ENCODE data around the gene NCKAP1.

DNA sequence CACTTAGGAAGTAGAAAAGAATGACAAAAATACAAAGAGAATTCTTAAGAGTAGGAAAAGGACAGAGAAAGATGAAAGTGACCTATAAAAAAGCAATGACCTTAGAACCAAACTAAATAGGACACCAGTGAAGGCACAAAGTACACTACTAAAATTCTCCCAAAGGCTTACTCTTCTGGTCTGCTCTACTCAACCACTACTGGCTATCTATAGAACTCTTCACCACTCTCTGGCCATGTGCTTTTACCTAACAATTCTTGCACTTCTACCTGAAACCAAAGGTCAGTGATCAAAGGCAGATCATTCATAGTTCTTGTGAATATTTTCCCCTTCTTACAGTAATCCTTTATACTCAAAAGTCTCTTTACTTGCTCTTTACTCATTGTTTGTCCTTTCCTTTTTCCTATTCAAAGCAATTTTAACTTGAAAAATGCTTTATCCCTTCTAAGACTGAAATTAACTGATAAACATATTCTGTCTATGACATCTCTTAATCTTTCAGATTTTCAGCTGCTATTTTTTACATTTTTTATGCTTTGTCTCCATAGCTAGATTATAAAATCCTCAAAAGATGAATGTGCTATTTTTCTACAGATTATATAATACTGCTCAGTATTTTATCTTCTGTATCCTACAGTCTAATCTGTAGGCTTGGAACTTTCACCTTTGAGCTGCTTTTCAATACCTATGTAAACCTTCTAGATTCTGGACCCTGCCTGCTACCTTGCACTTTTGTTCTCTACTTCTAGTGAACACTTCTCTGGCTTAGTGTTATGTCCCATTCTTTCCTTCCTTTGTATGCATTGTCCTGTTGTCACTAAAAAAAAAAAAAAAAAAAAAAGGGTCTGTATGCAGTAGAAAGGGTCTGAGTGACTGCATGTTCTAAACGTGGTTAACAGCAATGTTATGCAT, 64.6 kb downstream of the NCKAP1 start:
- TF ChIP-seq, protein P1, sequence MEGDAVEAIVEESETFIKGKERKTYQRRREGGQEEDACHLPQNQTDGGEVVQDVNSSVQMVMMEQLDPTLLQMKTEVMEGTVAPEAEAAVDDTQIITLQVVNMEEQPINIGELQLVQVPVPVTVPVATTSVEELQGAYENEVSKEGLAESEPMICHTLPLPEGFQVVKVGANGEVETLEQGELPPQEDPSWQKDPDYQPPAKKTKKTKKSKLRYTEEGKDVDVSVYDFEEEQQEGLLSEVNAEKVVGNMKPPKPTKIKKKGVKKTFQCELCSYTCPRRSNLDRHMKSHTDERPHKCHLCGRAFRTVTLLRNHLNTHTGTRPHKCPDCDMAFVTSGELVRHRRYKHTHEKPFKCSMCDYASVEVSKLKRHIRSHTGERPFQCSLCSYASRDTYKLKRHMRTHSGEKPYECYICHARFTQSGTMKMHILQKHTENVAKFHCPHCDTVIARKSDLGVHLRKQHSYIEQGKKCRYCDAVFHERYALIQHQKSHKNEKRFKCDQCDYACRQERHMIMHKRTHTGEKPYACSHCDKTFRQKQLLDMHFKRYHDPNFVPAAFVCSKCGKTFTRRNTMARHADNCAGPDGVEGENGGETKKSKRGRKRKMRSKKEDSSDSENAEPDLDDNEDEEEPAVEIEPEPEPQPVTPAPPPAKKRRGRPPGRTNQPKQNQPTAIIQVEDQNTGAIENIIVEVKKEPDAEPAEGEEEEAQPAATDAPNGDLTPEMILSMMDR (IDR thresholded peaks at IDR 0.05; ENCODE audit: low read depth, low read length): no peak
- no peak for TF ChIP-seq POLR2A (IDR thresholded peaks at IDR 0.05; ENCODE audit: extremely low read depth, insufficient read length)
